HTR-8/SVneo (cell line): ENCODE measurements around the gene PNMA6F.
"Not testable (repeated sequence)": the region's sequence is repeated elsewhere in the genome, so short reads cannot be mapped to it uniquely, and the experiment has no call there.

Experiments
- DNase-seq: peaks from one replicate; pipeline ENCODE4 v3.0.0; 2011; ENCODE audit warnings: low spot score, mixed read lengths; ENCODE audit not compliant: insufficient read length
- FAIRE-seq: peaks from 2 replicates; lab custom pipeline; 2011; peaks lifted over from hg19 to GRCh38; lab: Jason Lieb, UNC

The PNMA6F gene

GRCh38 chrX:153304988-153305736 is 16.4 kb downstream of the PNMA6F start:
- DNase-seq (no peak), FAIRE-seq (no peak)

- DNase-seq: no peak
- FAIRE-seq: no peak
Observed at GRCh38 chrX:153303276-153304262, 18.0 kb downstream of the PNMA6F start.

- DNase-seq (no peak), FAIRE-seq (no peak)
Observed at GRCh38 chrX:153302796-153303195, 18.8 kb downstream of the PNMA6F start.

GRCh38 chrX:153301746-153302145 is 19.8 kb downstream of the PNMA6F start:
- DNase-seq (no peak), FAIRE-seq (no peak)

- FAIRE-seq: no peak
Observed at GRCh38 chrX:153299855-153300254, 21.7 kb downstream of the PNMA6F start.

GRCh38 chrX:153297376-153297775 is 24.2 kb downstream of the PNMA6F start:
- no peak for FAIRE-seq
- no peak for DNase-seq

More at GRCh38 chrX:153299855-153300254, 21.7 kb downstream of the PNMA6F start:
- no peak for DNase-seq

- FAIRE-seq, DNase-seq: not testable (repeated sequence)
Observed at GRCh38 chrX:153293485-153294071, 28.0 kb downstream of the PNMA6F start.

GRCh38 chrX:153288807-153289206 is 32.8 kb downstream of the PNMA6F start:
- not testable (repeated sequence) for DNase-seq, FAIRE-seq

- not testable (repeated sequence) for FAIRE-seq, DNase-seq
Observed at GRCh38 chrX:153285678-153286077, 35.9 kb downstream of the PNMA6F start.

GRCh38 chrX:153283982-153284381 is 37.6 kb downstream of the PNMA6F start:
- not testable (repeated sequence) for DNase-seq, FAIRE-seq

- not testable (repeated sequence) for DNase-seq, FAIRE-seq
Observed at GRCh38 chrX:153281784-153282183, 39.8 kb downstream of the PNMA6F start.

GRCh38 chrX:153279304-153279703 is 42.3 kb downstream of the PNMA6F start:
- DNase-seq, FAIRE-seq: not testable (repeated sequence)

GRCh38 chrX:153276049-153276448 is 45.5 kb downstream of the PNMA6F start:
- FAIRE-seq, DNase-seq: not testable (repeated sequence)

- not testable (repeated sequence) for FAIRE-seq, DNase-seq
Observed at GRCh38 chrX:153275418-153275817, 46.1 kb downstream of the PNMA6F start.

- not testable (repeated sequence) for FAIRE-seq, DNase-seq
Observed at GRCh38 chrX:153272584-153272983, 49.0 kb downstream of the PNMA6F start.

GRCh38 chrX:153272070-153272469 is 49.5 kb downstream of the PNMA6F start:
- not testable (repeated sequence) for DNase-seq, FAIRE-seq
